WTC11 (cell line): Measurements from ENCODE around the gene SACS. TPM values are rescaled to one million over a fixed set of nuclear protein-coding genes. Genes with fewer than 3 reads are reported as not detected.

Source experiments
- ATAC-seq: fragments of 200-7000 bp; cut with Tn5 transposase; 2 replicates; pipeline ENCODE4 v1.10.0; 2021; ENCODE audit warnings: mild to moderate bottlenecking, moderate library complexity
- CTCF ChIA-PET: fragments of 300-600 bp; sonication (Branson Sonifier 250); formaldehyde crosslinking; loops from one replicate; lab custom pipeline; 2021; ENCODE audit warnings: antibody characterized with exemption; lab: Charles Lee
- POLR2A ChIA-PET: fragments of 350-600 bp; sonication (Branson Sonifier 250); formaldehyde crosslinking; loops from one replicate; lab custom pipeline; 2021; ENCODE audit warnings: antibody characterized with exemption; lab: Charles Lee
- DNase-seq: peaks from one replicate; pipeline ENCODE4 v3.0.0; 2021; ENCODE audit warnings: low spot score
- H3K27ac Mint-ChIP-seq: 2 replicates; pipeline ENCODE4 v1.8.0; 2021; ENCODE audit warnings: mixed read lengths
- H3K27me3 Mint-ChIP-seq: 2 replicates; pipeline ENCODE4 v1.8.0; 2021; ENCODE audit warnings: low read depth, mild to moderate bottlenecking, moderate library complexity, mixed read lengths
- H3K36me3 Mint-ChIP-seq: 2 replicates; pipeline ENCODE4 v1.8.0; 2021; ENCODE audit warnings: mixed read lengths
- H3K4me1 Mint-ChIP-seq: 2 replicates; pipeline ENCODE4 v1.8.0; 2022; ENCODE audit warnings: mixed read lengths
- H3K4me3 Mint-ChIP-seq: 2 replicates; pipeline ENCODE4 v1.8.0; 2021; ENCODE audit warnings: mild to moderate bottlenecking, moderate library complexity, mixed read lengths
- H3K9me3 Mint-ChIP-seq: 2 replicates; pipeline ENCODE4 v1.8.0; 2021; ENCODE audit warnings: mixed read lengths
- AFF4 ChIP-seq: sonication (generic); formaldehyde crosslinking; IDR thresholded peaks from 2 replicates; pipeline ENCODE4 v1.8.1; 2023; ENCODE audit warnings: mild to moderate bottlenecking, missing genetic modification reagents, borderline replicate concordance
- FOXJ3 ChIP-seq: sonication (generic); formaldehyde crosslinking; IDR thresholded peaks from 2 replicates; pipeline ENCODE4 v1.9.0; 2021; ENCODE audit warnings: missing genetic modification reagents, mild to moderate bottlenecking, borderline replicate concordance
- FOXK1 ChIP-seq: sonication (generic); formaldehyde crosslinking; IDR thresholded peaks from 2 replicates; pipeline ENCODE4 v1.8.0; 2022; ENCODE audit warnings: mild to moderate bottlenecking, moderate library complexity, missing genetic modification reagents
- JAZF1 ChIP-seq: fragments of 250-450 bp; sonication (Bioruptor Pico); IDR thresholded peaks from 2 replicates; pipeline ENCODE4 v1.9.0; 2021; ENCODE audit warnings: moderate library complexity, mild to moderate bottlenecking, inconsistent platforms
- MAX ChIP-seq: sonication (generic); formaldehyde crosslinking; IDR thresholded peaks from 2 replicates; pipeline ENCODE4 v1.8.0; 2022; ENCODE audit warnings: mild to moderate bottlenecking, missing genetic modification reagents
- NFYB ChIP-seq: sonication (generic); formaldehyde crosslinking; conservative IDR thresholded peaks from 2 replicates; pipeline ENCODE4 v1.8.0; 2022; ENCODE audit warnings: low read depth, missing genetic modification reagents
- RELA ChIP-seq: sonication (generic); formaldehyde crosslinking; IDR thresholded peaks from 2 replicates; pipeline ENCODE4 v1.8.1; 2022; ENCODE audit warnings: missing genetic modification reagents, mild to moderate bottlenecking, borderline replicate concordance
- TP53 ChIP-seq: sonication (generic); formaldehyde crosslinking; IDR thresholded peaks from 2 replicates; pipeline ENCODE4 v1.8.1; 2023; ENCODE audit warnings: mild to moderate bottlenecking, missing genetic modification reagents
- ZNF232 ChIP-seq: sonication (generic); formaldehyde crosslinking; IDR thresholded peaks from 2 replicates; pipeline ENCODE4 v1.8.0; 2022; ENCODE audit warnings: mild to moderate bottlenecking, missing genetic modification reagents
- ZNF396 ChIP-seq: fragments of 250-450 bp; sonication (Bioruptor Pico); IDR thresholded peaks from 2 replicates; pipeline ENCODE4 v1.8.0; 2021; ENCODE audit warnings: mild to moderate bottlenecking, moderate library complexity, borderline replicate concordance
- ZNF425 ChIP-seq: fragments of 250-450 bp; sonication (Bioruptor Pico); conservative IDR thresholded peaks from 2 replicates; pipeline ENCODE4 v1.9.0; 2021; ENCODE audit warnings: mild to moderate bottlenecking
- ZSCAN18 ChIP-seq: fragments of 250-450 bp; sonication (Bioruptor Pico); IDR thresholded peaks from 2 replicates; pipeline ENCODE4 v2.1.2; 2022; ENCODE audit warnings: mild to moderate bottlenecking, moderate library complexity
- total RNA-seq: library from RNA; stranded (reverse); gene quantifications from 3 replicates; pipeline ENCODE4 v1.2.3, GENCODE V29; 2021
- TF ChIP-seq, protein P1 (sequence below): fragments of 250-450 bp; sonication (Bioruptor Pico); IDR thresholded peaks from 2 replicates; pipeline ENCODE4 v1.8.0; 2021; ENCODE audit warnings: mild to moderate bottlenecking
- TF ChIP-seq, protein P2 (sequence below): sonication (generic); formaldehyde crosslinking; IDR thresholded peaks from 2 replicates; pipeline ENCODE4 v1.8.0; 2022; ENCODE audit warnings: mild to moderate bottlenecking, missing genetic modification reagents
- TF ChIP-seq, protein P3 (sequence below): sonication (generic); formaldehyde crosslinking; IDR thresholded peaks from 2 replicates; pipeline ENCODE4 v1.8.1; 2022; ENCODE audit warnings: missing genetic modification reagents, borderline replicate concordance

Gene SACS
- total RNA-seq, 1 experiment from 2014 or later = 35.2 TPM

DNA sequence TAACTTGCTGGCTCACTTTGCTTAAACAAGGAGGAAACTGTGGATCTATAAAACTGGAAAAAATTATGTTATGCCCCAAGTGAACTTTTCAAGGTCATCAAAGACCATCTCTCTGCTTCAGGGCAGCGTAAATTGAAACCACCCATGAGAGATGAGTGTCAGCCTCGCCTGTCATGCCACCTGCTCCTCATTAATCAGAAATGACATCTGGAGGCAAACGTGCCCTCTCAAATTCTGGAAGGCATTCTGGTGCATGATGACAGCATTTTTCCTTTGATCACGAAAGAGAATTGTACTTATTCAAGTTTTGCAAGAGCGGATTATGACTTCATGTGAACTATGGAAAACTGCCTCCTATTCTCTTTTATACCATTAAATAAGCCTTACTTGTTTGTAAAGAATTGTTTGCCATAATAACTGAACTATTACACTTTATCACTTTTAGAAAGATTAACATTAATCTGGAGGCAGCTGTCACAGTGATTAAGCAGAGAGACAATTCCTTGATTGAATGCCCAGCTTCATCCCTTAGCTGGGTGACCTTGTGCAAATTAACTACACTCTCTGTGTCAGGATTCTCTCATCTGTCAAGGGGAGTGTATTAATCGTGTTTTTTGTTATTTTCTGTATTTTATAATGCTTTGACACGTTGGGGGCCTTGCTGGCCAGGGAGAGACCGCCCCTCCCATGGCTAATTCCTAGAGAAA is 17.0 kb upstream of the SACS start:
- ChIA-PET CTCF (interaction anchor here (1.2 kb wide), 2 partner anchors 15 to 17 kb away, joined by 3 to 5 read pairs; no protein-coding TSS in a partner anchor), POLR2A (no interaction called here)
- TF ChIP-seq, protein P1, sequence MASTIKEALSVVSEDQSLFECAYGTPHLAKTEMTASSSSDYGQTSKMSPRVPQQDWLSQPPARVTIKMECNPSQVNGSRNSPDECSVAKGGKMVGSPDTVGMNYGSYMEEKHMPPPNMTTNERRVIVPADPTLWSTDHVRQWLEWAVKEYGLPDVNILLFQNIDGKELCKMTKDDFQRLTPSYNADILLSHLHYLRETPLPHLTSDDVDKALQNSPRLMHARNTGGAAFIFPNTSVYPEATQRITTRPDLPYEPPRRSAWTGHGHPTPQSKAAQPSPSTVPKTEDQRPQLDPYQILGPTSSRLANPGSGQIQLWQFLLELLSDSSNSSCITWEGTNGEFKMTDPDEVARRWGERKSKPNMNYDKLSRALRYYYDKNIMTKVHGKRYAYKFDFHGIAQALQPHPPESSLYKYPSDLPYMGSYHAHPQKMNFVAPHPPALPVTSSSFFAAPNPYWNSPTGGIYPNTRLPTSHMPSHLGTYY (CRISPR knock-in tag) = no peak
- TF ChIP-seq FOXJ3 (CRISPR knock-in tag) = no peak
- TF ChIP-seq ZNF232 (CRISPR knock-in tag) = no peak
- no peak for TF ChIP-seq FOXK1
- no peak for ATAC-seq
- Mint-ChIP-seq H3K27ac (peak overlapping the region; percentile 33), H3K9me3 (no peaks in the 10 kb centered on the region; the same call in 1 of the 2 replicates), H3K4me1 (peaks cover 34% of the 10 kb centered on the region), H3K36me3 (no peaks in the 10 kb centered on the region), H3K27me3 (no peaks in the 10 kb centered on the region), H3K4me3 (no peak overlapping the region)
- DNase-seq = no peak

DNA sequence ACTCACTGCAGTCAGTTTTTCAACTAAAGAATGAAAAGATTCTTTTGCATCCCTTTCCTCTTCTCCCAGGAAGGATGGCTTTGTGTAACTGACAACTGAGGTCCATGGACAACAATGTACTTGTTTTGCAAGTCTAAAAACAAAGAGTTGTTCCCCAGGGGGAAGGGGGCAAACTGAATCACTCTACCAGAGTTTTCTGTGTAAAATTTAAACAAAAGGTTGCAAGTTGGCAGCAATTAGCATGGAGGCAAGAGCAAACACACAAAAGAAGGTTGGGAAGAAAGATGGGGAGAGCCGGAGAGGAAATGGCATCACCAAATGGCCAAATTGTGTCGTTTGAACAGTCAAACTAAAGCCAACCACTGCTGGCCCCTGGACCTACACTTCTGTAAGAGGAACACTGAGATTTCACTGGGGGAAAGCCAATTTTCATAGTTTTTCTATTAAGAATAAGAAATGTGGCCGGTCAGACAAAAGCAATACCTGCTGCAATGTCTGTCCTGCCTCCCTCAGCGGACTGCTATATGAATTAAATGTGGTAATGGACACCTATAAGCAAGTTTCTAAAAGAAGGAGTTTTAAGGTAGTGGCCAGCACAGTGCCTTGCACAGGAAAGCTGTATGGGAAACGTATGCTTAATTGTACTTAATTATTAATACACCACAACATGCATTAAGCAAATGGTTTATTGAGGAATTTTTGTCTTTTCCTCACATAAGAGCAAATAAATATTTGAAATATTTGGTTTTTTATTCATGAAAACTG is 16.1 kb upstream of the SACS start:
- Mint-ChIP-seq H3K27ac (peak overlapping the region; percentile 99), H3K4me1 (peaks cover 34% of the 10 kb centered on the region), H3K36me3 (peaks cover 4% of the 10 kb centered on the region), H3K4me3 (peak overlapping the region; percentile 51), H3K9me3 (peaks cover 5% of the 10 kb centered on the region), H3K27me3 (no peaks in the 10 kb centered on the region)
- peak; percentile 73 for ATAC-seq
- no peak for DNase-seq
- ChIA-PET POLR2A (interaction anchor here (0.6 to 0.7 kb wide), 2 partner anchors 20 to 188 kb away, joined by 3 to 5 read pairs; no protein-coding TSS in a partner anchor), CTCF (interaction anchor here (0.6 to 0.9 kb wide), 2 partner anchors 15 to 393 kb away, joined by 3 to 4 read pairs; no protein-coding TSS in a partner anchor)
- TF ChIP-seq FOXK1 (no peak), ZSCAN18 (no peak)
- TF ChIP-seq, protein P2, sequence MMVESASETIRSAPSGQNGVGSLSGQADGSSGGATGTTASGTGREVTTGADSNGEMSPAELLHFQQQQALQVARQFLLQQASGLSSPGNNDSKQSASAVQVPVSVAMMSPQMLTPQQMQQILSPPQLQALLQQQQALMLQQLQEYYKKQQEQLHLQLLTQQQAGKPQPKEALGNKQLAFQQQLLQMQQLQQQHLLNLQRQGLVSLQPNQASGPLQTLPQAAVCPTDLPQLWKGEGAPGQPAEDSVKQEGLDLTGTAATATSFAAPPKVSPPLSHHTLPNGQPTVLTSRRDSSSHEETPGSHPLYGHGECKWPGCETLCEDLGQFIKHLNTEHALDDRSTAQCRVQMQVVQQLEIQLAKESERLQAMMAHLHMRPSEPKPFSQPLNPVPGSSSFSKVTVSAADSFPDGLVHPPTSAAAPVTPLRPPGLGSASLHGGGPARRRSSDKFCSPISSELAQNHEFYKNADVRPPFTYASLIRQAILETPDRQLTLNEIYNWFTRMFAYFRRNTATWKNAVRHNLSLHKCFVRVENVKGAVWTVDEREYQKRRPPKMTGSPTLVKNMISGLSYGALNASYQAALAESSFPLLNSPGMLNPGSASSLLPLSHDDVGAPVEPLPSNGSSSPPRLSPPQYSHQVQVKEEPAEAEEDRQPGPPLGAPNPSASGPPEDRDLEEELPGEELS (CRISPR knock-in tag) = peak; percentile 12; the same call in 1 of the 2 replicates

- Mint-ChIP-seq H3K4me1 (peaks cover 36% of the 10 kb centered on the region), H3K36me3 (peaks cover 4% of the 10 kb centered on the region), H3K27me3 (no peaks in the 10 kb centered on the region; the same call in 1 of the 2 replicates), H3K9me3 (peaks cover 9% of the 10 kb centered on the region), H3K4me3 (no peak overlapping the region), H3K27ac (0 out of 2 replicates have a peak overlapping the region, but pooled peaks have one; percentile 10)
- POLR2A ChIA-PET = interaction anchor here (0.7 kb wide), 3 partner anchors 94 to 184 kb away, joined by 5 to 9 read pairs (median 5); no protein-coding TSS in a partner anchor
- CTCF ChIA-PET = no interaction called here
- no peak for ATAC-seq
- DNase-seq = no peak
- TF ChIP-seq AFF4 (no peak), RELA (CRISPR knock-in tag) (no peak), MAX (CRISPR knock-in tag) (no peak), FOXJ3 (CRISPR knock-in tag) (no peak), ZNF396 (no peak), ZNF425 (CRISPR knock-in tag) (no peak), NFYB (CRISPR knock-in tag) (no peak), JAZF1 (CRISPR knock-in tag) (no peak), TP53 (CRISPR knock-in tag) (no peak)
- TF ChIP-seq, protein P3, sequence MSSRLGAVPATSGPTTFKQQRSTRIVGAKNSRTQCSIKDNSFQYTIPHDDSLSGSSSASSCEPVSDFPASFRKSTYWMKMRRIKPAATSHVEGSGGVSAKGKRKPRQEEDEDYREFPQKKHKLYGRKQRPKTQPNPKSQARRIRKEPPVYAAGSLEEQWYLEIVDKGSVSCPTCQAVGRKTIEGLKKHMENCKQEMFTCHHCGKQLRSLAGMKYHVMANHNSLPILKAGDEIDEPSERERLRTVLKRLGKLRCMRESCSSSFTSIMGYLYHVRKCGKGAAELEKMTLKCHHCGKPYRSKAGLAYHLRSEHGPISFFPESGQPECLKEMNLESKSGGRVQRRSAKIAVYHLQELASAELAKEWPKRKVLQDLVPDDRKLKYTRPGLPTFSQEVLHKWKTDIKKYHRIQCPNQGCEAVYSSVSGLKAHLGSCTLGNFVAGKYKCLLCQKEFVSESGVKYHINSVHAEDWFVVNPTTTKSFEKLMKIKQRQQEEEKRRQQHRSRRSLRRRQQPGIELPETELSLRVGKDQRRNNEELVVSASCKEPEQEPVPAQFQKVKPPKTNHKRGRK (CRISPR knock-in tag) = no peak
Measured at GRCh38 chr13:23447927-23448326, 14.4 kb upstream of the SACS start.
